GM12878 (cell line): ENCODE results near the gene VCL.

Source experiments
- SIN3A ChIP-seq: IDR thresholded peaks from 2 replicates; pipeline ENCODE4 v1.6.1; 2012; ENCODE audit warnings: low read depth, low read length, improper control_type of control experiment
- TARDBP ChIP-seq: IDR thresholded peaks from 2 replicates; pipeline ENCODE4 v1.6.1; 2016; ENCODE audit warnings: borderline replicate concordance

DNA sequence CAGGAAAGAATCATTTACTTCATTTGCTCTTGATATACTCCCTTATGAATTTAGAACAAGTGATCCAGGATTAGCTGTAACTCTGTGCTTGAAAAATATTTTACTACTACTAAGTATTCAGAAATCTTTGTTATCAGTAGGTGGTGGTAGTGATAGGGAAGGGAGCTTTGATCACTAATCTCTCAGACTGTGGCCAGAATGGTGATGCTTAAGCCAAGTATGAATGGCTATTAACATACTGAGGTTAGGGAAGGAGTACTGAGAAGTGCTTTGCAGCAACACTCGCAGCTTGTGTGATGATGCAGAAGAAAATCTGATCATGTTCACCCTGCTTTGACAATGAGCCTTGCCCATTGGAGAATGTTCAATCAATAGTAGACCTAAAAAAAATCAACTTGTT lies 123.5 kb downstream of the VCL start:
- TF ChIP-seq TARDBP (no peak), SIN3A (no peak)
